Eye (tissue), 1 donor: ENCODE results near the gene ATRIP.

Experiments
- DNase-seq: peaks from one replicate; pipeline ENCODE4 v3.0.0-alpha.2; 2015

The ATRIP gene

DNA sequence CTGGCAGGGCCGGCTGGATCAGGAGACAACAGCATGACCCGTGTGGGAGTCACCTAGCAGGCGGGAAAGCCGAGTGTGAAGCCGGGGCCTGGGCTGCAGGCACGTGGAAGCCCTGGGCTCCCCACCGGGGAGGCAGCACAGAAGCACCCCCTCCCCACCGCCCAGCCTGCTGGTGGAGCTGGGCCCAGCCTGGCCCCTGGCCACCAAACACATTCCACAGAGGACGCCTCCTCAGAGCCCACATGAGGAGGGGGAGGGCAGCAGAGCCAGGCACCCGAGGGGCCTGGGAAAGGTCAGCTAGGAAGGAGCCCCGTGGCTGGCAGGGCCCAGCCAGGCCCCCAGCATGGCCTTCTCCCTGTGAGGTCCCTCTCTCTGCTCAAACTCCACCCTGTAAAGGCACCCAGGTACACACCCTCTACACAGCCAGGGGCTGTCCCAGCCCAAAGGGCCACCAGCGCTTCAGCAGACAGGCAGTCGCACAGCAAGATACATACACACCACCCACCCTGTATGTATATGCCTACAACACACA is 21.2 kb upstream of the ATRIP start:
- DNase-seq, result peak; percentile 67

DNA sequence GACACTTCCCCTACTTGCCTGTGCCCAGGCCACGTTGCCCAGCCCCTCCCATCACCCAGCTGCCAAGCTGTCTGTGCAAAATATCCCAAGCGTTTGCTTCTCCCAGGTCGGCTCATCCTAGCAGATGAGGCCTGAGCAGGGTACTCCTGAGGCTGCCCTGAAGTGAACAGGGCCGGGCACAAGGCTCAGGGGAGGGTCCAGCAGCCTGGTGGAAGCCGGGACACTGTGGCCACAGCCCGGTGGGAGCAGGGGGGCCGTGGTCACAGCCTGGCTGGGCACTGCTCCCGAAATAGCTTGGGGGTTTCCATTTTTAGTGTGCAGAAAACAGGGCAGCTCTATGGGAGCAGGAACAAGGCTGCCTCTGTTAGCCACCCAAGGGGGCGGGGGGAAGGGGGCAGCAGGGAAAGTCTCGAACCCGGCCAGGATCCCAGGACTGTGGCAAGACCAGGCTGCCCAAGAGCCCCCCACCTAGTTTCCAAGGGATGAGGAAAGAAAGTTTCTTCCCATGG is 20.1 kb upstream of the ATRIP start:
- peak; percentile 16 for DNase-seq

DNA sequence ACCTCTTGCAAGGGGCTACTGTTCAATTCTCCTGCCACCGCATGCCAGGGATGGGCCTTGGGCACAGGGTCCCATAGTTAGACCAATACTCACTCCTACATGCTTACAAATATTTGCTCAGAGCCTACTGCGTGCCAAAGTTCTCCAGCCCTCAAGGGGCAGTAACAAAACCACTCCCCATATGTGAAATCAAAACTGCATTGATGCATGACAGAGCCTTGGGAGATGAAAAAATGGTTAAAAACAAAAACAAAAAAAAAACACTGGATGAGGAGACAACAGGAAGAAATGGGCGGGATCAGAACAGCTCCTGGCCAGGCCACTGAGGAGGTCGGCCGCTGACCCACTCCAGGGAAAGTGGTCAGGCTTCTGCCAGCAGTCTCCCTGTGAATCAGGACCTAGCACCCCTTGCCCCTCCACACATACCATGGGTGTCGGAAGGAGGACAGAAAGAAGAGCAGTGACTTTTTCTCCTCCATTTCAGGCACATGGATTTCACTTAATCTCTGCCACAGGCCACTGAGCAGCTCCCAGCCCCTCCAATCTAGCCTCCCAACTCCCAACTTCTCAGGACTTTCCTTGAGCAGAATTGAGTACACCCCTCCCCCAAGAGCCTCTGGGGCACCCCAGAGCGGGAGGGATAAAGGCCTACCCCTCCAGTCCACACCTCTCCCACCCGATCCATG is 19.4 kb upstream of the ATRIP start:
- DNase-seq, result no peak

DNA sequence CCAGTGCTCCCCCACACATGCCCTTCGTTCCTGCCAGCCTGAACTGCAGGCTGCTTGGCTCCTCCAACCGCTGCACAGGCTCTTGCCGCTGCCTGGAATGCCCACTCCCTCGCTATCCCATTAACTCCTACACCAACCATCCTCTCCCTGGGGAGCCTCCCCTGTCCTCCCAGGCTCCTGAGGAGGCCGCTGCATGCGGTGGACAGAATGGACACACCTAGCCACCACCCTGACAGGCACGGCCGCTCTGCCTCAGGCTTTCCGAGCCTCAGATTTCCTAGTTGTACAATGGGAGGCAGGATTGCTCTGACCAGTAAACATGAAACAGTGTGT is 18.9 kb upstream of the ATRIP start:
- DNase-seq, result peak; percentile 24

DNA sequence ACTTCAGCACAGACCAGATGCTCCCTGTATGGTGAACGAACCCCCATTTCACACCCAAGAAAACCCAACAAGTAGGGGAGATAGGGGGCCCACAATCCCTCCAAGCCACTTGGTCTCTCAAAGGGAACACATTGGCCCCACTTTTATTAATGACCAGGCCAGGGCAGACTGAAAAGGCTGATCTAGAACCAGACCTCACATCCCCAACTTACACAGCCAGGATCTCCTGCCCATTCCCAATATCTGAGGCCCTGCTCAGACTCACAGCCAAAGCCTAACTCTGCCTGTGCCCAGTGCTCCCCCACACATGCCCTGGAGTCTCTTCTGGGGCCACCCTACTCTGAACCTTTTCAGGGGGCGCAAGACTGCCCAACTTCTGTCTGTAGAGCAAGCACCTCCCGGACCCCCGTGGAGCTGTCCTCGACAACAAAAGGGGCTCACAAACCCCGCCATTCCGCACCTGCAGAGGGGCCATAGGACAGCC is 18.4 kb upstream of the ATRIP start:
- peak; percentile 62 for DNase-seq

DNA sequence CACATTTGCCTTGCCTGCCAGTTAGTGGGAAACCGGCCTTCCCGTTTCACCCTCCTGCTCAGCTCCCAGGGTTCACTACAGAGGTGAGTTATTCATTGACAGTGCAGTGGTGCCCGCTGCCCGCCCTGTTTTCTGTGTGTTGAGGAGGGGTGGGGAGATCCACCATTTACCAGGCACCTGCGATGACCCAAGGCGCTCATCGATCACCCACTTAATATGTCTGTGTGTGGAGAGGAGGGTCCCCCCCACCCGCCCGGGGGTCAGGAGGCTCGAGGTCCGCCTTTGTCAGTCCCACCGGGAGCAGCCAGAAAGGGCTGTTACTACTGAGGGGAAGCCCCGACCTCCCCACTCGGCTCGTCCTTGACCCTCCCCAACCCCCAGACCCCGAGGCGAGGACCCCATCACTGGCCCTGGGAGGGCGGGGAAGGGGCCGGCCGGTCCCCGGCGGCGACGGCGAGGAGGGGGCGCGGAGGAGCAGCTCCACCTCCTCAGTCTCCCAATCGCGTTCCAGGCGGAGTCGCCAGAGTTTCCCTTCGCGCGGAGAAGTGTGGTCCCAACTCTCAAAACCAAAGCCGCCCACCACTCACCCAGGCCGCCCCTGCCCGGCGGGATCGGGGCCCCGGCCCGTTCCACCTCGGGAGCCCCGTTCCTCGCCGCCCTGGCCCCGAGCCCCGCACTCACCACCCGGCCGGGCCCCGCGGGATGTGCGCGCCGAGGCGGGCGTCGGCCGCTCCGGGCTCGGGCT is 17.8 kb upstream of the ATRIP start:
- DNase-seq, result peak; percentile 87

DNA sequence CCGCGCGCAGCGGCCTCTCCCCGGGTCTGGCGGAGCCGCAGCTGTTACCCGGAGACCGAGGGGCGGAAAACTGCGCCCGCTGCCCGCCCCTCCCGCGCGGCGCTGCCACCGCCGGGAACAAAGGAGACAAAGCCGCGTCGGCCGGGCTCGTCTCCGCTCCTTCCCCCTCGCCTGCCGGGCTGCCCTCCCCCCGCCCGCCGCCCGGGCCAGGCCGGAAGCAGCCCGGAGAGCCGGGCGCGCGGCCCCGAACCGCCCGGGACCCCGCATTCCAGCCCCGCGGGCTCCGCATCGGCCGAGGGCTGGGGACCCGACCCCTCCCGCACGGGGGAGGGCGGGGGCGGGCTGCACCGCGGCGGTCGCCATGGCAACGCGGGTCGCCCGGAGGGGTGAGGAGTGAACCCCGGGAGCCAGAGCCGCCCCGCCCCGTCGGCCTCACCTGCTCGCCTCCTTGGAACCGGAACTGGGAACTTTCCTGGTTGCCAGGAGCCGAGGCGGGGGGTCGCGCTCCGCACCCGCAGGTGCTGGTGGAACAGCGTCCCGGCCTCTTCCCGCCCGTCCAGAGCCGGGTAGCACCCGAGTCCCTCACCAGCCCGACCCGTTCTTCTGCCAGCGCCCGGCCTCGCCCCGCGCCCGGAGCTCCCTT is 17.1 kb upstream of the ATRIP start:
- DNase-seq, result peak; percentile 79

DNA sequence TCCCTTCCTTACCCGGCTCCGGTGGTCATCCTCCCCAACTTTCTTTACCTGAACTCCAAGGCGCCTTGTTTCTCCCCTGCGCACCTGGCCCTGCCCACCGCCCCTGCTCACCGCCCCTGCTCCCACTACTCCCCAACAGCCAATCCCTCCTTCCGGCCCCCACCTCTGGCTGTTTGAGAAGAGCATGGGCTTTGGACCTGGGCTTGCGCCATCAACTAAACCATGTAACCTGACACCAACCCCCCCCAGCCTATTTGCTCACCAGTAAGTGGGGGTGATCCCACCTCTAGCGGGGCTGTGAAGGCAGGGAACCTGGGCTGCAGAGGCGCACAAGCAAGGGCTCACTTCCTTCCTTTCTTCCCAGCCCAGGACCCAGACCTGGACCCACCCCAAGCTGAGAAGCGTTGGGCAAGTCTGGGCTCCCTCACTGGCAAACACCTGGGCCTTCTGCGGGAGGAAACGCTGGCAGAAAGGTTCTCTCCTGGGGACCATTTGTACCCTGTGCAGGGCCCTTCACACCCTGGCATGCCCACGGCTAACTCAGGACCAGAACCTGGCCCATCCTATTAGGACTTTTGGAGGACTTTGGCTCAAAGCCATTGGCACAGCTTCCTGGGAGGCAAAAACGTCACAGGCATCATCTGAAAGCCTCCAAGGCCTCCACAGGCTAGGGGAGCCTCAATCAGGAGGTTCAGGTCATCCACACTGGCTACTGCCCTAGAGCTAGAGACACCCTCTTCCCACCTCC is 16.4 kb upstream of the ATRIP start, which contains the start of gene PLXNB1:
TSS of gene PLXNB1 (minus strand) at position 127 of the 748 bp plus-strand sequence. CDS start 5,475 bp downstream, outside the sequence.
- peak; percentile 85 for DNase-seq

DNA sequence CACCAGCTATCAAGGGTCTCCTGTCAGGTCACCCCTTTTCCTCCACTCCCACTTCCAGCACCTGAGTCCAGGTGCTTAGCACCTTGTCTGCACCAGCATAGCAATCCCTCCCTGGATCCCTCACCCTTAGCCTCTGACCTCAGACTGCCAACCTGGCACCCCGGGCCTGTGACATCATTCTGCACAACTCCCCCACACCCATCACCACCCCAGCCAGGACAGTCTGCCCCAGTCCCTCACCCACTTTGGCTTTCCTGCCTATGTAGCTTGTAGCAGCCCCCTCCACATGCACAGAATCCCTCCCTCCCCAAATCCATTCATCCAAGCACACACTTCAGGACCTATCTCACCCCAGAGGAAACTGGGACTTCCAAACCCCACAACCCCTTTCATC is 15.8 kb upstream of the ATRIP start:
- DNase-seq, result no peak

DNA sequence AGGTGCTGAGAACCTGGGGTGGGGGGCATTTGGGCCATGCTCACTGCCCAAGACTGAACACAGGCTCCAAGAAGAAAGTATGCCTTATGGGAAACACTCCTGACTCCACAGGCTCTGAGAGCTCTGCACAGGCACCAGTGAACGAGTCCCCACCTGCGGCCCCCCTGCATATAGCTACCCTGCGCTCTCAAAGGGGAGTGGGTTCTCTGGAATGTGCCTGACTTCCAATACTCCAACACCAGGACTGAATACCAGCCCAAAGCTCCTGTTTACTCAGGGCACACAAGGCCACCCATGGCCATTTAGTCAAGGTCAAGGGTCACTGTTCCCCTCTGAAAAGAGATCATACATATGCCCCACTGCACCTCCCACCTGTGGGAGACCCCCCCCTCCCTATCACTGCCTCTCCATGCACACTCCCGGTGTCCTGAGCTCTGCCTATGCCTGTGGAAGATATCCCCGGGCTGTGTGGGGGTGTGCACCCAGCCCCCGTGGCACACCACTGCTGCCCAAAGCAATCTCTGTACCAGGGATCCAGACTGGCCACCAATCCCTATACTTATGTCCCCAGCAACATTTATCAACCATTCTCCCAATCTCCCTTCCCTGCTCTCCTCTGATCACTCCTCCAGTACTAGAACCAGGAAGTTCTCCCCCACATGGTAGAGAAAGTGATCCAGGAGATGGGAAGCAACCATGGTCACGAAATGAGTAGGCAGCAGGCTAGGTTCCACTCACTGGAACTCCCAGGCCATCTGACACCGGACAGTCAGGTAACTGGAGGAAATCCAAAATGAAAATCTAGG is 15.1 kb upstream of the ATRIP start:
- DNase-seq, result no peak

DNA sequence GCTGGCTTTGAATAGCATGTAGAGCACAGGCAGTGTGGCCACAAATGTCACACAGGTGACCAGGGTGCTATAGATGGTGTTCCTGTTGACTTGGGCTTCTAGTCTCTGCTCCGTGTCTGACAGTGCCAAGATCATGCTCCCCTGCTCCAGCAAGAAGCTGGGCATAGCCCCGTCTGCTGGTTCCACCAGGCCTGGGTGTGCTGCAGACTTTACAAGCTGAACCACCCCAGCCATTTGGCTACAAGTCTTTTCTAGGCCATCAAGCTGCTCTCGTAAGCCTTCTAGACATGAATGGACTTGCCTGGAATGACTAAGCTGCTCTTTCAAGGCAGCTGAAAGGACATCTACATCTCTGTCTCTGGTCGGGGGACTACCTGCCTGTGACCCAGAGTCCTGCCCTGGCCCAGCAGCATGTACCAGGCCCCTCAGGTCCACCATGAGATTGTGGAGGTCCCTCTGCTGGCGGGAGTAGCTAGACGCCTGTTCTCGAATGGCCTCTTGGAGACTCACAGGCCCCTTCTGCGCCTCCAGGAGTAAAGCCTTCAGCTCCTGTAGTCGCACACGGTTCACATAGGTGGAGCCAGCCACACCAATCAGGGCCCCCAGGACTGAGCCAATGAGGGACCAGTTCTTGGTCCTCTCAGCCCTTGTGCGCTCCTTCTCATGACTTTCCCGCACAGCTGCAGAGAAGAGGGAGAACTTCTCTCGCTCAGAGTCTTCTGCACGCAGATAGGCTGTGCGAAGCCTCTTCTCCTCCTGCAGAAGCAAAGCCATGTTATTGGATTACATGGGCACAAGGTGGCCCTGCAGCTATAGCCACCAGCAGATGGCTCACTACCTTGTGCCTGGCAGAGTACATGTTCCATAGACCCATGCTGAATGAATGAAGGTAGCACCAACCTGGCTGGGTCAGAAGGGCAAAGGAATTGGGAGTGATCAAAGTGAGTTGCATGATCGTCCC is 13.8 kb upstream of the ATRIP start:
- peak; percentile 35 for DNase-seq

DNA sequence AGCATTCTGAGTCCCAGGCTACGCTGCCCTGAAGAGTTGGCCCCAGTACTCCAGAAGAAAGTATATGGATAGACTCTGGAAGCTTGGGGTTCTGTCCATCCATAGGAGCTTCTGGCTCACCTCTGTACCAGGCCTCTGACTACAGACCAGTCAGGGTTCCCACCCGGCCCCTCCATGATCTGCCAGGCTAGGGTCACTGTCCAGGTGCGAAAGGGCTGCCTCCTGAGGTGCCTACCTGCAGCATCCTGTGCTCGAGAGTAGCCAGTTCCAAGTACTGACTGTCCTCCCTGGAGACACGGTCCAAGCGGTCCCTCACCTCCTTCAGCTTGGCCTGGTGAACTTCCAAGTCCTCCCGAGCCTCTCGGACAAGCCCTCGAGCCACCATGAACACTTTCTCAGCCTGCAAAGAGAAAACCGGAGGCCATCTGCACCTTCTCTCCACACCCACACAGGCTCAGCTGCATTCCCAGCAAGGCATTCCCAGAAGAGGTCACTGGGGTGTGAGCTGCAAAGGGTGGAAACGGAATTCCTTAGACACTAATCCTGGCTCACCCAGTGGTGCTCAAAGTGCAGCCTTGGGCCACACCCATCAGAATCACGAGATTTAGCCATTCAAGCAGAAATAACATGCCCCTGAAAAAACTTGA is 12.9 kb upstream of the ATRIP start:
- DNase-seq, result peak; percentile 67

DNA sequence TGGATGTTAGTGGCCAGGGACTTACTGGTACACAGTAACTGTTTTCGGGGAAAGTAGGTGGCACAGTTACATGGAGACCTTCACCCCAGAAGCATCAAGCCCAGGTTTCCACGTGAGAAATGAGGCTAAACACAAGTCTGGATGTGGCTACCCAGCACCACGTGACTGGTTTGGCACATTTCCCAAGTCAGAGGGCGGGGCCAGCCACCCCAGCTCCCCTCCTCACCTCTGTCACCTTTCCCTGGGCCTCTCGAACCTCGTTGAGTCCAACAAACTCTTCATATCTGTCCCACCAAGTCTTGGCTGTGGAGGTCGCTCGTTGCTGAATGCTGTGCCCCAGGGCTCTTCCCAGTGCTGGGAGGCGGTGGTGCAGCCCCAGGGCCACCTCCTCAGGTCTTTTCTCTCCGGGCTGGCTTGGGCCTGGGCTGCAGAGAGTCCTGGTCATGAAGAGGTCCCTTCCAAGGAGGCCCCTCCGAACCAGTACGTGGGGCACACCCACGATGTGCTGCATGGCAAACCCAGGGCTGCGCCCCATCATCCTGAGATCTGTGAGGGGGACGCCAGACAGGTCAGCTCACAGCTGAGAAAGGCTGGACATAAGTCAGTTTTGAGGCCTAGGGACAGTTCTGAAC is 11.8 kb upstream of the ATRIP start:
- no peak for DNase-seq

DNA sequence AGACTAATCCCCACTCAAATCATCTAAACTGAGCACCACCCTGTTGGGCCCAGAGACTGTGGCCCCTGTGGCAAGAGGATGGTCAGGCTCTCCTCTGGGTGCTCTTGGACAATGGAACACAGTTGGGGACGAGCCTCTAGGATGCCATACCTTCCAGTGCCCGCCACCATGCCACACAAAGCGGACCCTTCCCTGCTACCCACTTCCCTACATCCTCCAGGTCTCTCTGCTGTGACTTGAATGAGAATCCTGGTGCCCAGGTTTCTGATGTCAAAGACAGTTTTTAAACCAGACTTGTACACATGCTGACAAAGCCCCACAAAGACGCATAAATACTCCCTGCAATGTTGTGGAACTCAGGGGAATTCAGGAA is 11.3 kb upstream of the ATRIP start:
- DNase-seq, result no peak

DNA sequence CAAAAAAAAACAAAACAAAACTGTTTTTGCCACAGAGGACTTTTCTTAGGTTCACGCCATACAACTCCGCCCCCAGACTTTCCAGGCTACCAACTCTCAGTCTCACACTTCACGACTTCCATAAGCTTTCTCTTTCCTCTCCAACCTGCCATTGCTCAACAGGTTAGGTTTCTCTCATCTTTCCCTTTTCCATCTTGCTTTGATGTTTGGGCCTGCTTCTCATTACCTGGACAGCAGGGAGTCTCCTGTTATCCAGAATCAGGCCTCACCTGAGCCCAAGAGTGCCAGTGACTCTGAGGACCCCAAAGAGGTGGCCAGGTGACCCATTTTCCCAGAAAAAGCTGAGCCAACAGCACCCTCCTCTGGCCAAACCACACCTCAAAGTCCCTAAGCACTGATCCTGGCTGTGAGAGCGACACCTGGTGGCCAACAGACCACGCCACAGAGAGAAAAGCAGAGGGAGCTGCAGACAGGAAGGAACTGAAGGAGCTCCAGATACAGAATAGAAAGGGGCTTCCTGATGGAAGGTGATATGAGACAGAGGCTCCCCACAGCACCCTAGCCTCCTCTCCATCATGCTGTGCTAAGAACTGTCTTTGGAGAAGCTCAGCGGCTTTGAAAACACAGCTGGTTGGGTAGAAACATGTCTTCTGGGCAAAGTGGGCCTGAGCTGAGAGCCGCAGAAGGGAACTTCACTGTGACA is 10.6 kb upstream of the ATRIP start:
- DNase-seq, result peak; percentile 96

DNA sequence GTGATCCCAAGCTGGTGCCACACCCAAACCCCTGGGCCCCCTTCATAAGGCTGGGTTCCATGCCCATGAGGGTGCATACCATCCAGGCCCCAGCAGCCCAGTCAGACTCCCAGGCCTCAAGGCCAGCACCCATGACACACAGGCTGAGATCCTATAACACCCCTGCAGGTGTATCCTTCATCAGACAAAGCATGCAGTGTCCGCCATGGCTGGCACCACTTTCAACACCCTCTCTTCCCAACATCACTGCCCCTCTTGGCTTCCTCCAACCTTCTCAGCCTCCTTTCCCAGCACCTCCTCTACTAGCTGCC is 10.1 kb upstream of the ATRIP start:
- DNase-seq, result no peak

DNA sequence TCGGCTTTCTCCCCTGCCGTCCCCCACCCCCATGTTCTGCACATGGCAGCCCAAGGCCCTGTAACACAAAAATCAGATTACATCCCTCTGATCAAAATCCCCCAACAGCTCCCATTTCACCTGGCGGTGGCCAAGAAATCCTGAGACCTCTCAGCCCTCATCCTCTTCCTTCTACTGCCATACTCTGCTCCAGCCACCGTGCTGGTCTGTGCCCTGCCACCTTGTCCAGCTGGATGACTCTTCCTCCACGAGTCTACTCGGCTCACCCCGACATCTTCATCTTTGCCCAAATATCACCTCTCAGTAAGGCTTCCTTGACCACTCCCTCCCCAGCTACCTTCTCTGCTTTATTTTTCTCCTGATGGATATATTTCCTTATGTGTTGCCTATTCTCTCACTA is 9.7 kb upstream of the ATRIP start:
- DNase-seq, result no peak

DNA sequence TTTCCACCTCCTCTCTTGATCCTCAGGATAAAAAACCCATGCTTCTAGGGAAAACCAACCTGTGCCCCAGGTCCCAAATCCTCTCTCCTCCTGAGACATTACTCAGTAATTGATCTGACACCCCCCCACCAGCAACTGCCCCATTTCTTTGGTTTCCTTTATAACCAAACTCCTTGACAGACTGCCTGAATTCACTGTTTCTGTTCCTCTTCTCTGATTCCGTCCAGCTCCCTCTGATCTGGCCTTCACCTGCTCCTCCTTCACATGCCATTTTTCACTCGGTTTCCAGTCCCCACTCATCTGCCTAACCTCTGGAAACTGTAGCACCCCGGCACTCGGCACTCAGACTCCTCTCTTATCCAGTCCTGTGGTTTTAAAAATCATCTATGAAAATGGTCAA is 8.7 kb upstream of the ATRIP start:
- no peak for DNase-seq
